Measurements from ENCODE around the gene CACNA2D3. TPM values are rescaled to one million over a fixed set of nuclear protein-coding genes. Genes with fewer than 3 reads are reported as not detected.
A peak's percentile ranks its signal among the peaks of the same experiment; 100 is the strongest.

Gene CACNA2D3
- polyA plus RNA-seq, 3 donors: 8.3 to 21.5 (median 10.4) TPM

- Mint-ChIP-seq H3K36me3 (peaks cover 38 to 57% of the 10 kb centered on the region in 2 donors), H3K4me1 (peaks cover 1% of the 10 kb centered on the region), H3K4me3 (no peak overlapping the region), H3K9me3 (peaks cover 0 to 10% (median 2%) of the 10 kb centered on the region in 7 donors), H3K27ac (peak overlapping the region in 1 of 7 donors; percentile 37), H3K27me3 (ENCODE audit: low read depth in 3 of 3) (peaks cover 0 to 2% (median 0%) of the 10 kb centered on the region in 3 donors)
- no peak overlapping the region for H3K4me3 ChIP-seq (replicated peaks in 1 of 3; ENCODE audit: low read depth in 2 of 3, low read length in 3 of 3)
- H3K27me3 ChIP-seq (ENCODE audit: control insufficient read depth in 2 of 2, insufficient read depth in 2 of 2, low read length in 2 of 2): no peaks in the 10 kb centered on the region
- intact Hi-C loops (cut with micrococcal nuclease): no loop called here
- no peaks in the 10 kb centered on the region for H3K4me1 ChIP-seq (ENCODE audit: control insufficient read depth in 1 of 2, insufficient read depth in 2 of 2, low read length in 2 of 2)
- H3K27ac ChIP-seq (ENCODE audit: low read depth in 1 of 2, low read length in 2 of 2): no peak overlapping the region
- no peaks in the 10 kb centered on the region for H3K79me2 ChIP-seq (ENCODE audit: insufficient read depth, low read length)
- WGBS (ENCODE audit: insufficient coverage): 100% methylated on average over 1 of the region's 5 CpGs
- H4K20me1 ChIP-seq (ENCODE audit: insufficient read depth, low read length): peaks cover 7% of the 10 kb centered on the region
- DNase-seq: no peak
- TF ChIP-seq CTCF (IDR thresholded peaks at IDR 0.05): no peak
- H3K9me3 ChIP-seq (replicated peaks in 1 of 2; ENCODE audit: control insufficient read depth in 1 of 2, insufficient read depth in 1 of 2, low read length in 2 of 2): no peaks in the 10 kb centered on the region
- H3K4me2 ChIP-seq (replicated peaks; ENCODE audit: extremely low read depth, low read length, poor library complexity, severe bottlenecking): no peak overlapping the region
- no peak overlapping the region for H2AFZ ChIP-seq (ENCODE audit: insufficient read depth, low read depth, low read length, poor library complexity, severe bottlenecking)
- H3K9ac ChIP-seq (ENCODE audit: insufficient read depth, low read length, poor library complexity, severe bottlenecking): no peak overlapping the region
- peaks cover 22 to 47% of the 10 kb centered on the region in 2 donors for H3K36me3 ChIP-seq (replicated peaks in 1 of 2; ENCODE audit: control insufficient read depth in 1 of 2, insufficient read depth in 2 of 2, low read length in 2 of 2)
Measured at GRCh38 chr3:55060896-55061719, 938.8 kb downstream of the CACNA2D3 start.

- Histone ChIP-seq H4K20me1 (ENCODE audit: insufficient read depth, low read length) (peaks cover 7% of the 10 kb centered on the region), H3K27ac (ENCODE audit: low read depth in 1 of 2, low read length in 2 of 2) (no peak overlapping the region), H2AFZ (ENCODE audit: insufficient read depth, low read depth, low read length, poor library complexity, severe bottlenecking) (no peak overlapping the region), H3K4me2 (replicated peaks; ENCODE audit: extremely low read depth, low read length, poor library complexity, severe bottlenecking) (no peak overlapping the region), H3K79me2 (ENCODE audit: insufficient read depth, low read length) (no peaks in the 10 kb centered on the region), H3K27me3 (ENCODE audit: control insufficient read depth in 2 of 2, insufficient read depth in 2 of 2, low read length in 2 of 2) (no peaks in the 10 kb centered on the region), H3K9ac (ENCODE audit: insufficient read depth, low read length, poor library complexity, severe bottlenecking) (no peak overlapping the region), H3K4me3 (replicated peaks in 1 of 3; ENCODE audit: low read depth in 2 of 3, low read length in 3 of 3) (no peak overlapping the region), H3K36me3 (replicated peaks in 1 of 2; ENCODE audit: control insufficient read depth in 1 of 2, insufficient read depth in 2 of 2, low read length in 2 of 2) (peaks cover 18 to 52% of the 10 kb centered on the region in 2 donors), H3K4me1 (ENCODE audit: control insufficient read depth in 1 of 2, insufficient read depth in 2 of 2, low read length in 2 of 2) (no peaks in the 10 kb centered on the region), H3K9me3 (replicated peaks in 1 of 2; ENCODE audit: control insufficient read depth in 1 of 2, insufficient read depth in 1 of 2, low read length in 2 of 2) (no peaks in the 10 kb centered on the region)
- peaks cover 0 to 10% (median 2%) of the 10 kb centered on the region in 7 donors for H3K9me3 Mint-ChIP-seq
- no peak for TF ChIP-seq CTCF (IDR thresholded peaks at IDR 0.05)
- H3K27me3 Mint-ChIP-seq (ENCODE audit: low read depth in 3 of 3): peaks cover 0 to 2% (median 0%) of the 10 kb centered on the region in 3 donors
- peaks cover 1% of the 10 kb centered on the region for H3K4me1 Mint-ChIP-seq
- intact Hi-C loops (cut with micrococcal nuclease): no loop called here
- H3K27ac Mint-ChIP-seq: no peak overlapping the region
- H3K36me3 Mint-ChIP-seq: peaks cover 38 to 58% of the 10 kb centered on the region in 2 donors
- WGBS (ENCODE audit: insufficient coverage): 88% methylated on average over 1 of the region's 2 CpGs
- no peak for DNase-seq
- no peak overlapping the region for H3K4me3 Mint-ChIP-seq
Measured at GRCh38 chr3:55061720-55062034, 939.3 kb downstream of the CACNA2D3 start.

Data from CD14-positive monocyte (primary cell).